ENCODE results near the gene LLGL1.

The LLGL1 gene

GRCh38 chr17:18198530-18198929 is 26.9 kb upstream of the LLGL1 start:
- H3K4me1 ChIP-seq (ENCODE audit: control insufficient read depth in 2 of 2, insufficient read depth in 1 of 2, low read depth in 1 of 2, low read length in 2 of 2): peaks cover 0 to 4% of the 10 kb centered on the region in 2 donors
- no peak overlapping the region for H3K27ac ChIP-seq (replicated peaks; ENCODE audit: low read length)
- no peak overlapping the region for H2BK5ac ChIP-seq (ENCODE audit: low read length)
- no peak overlapping the region for H3K9ac ChIP-seq (ENCODE audit: low read depth, low read length, poor library complexity)
- no peak overlapping the region for H2AFZ ChIP-seq (ENCODE audit: low read length)
- no peak overlapping the region for H3K18ac ChIP-seq (ENCODE audit: low read length)
- no peak for DNase-seq (ENCODE audit: low spot score)
- no peak overlapping the region for H3K4me3 ChIP-seq (ENCODE audit: low read length in 2 of 2)
- H3K4me2 ChIP-seq (ENCODE audit: insufficient read depth, low read length, poor library complexity, severe bottlenecking): no peak overlapping the region
- H3K14ac ChIP-seq (ENCODE audit: low read length): no peak overlapping the region
- no peak overlapping the region for H2BK120ac ChIP-seq (ENCODE audit: low read depth, low read length)
- H3K36me3 ChIP-seq (replicated peaks in 1 of 2; ENCODE audit: control insufficient read depth in 2 of 2, insufficient read depth in 2 of 2, low read length in 2 of 2): peaks cover 42 to 91% of the 10 kb centered on the region in 2 donors
- no CpG with 5 or more reads among the region's 4 CpGs for WGBS, 2 donors (ENCODE audit: extremely low coverage in 2 of 2, insufficient read length in 2 of 2, insufficient replicate concordance in 1 of 2)
- peaks cover 9% of the 10 kb centered on the region for H3K79me1 ChIP-seq (ENCODE audit: low read depth, low read length)
- H3K9me3 ChIP-seq (replicated peaks in 1 of 2; ENCODE audit: control insufficient read depth in 2 of 2, insufficient read depth in 1 of 2, low read depth in 1 of 2, low read length in 2 of 2): no peaks in the 10 kb centered on the region
- no peak overlapping the region for H2AK5ac ChIP-seq (ENCODE audit: low read depth, low read length)
- no peak overlapping the region for H3K4ac ChIP-seq (ENCODE audit: low read length)
- no peak overlapping the region for H2BK15ac ChIP-seq (ENCODE audit: low read length)
- H4K91ac ChIP-seq (ENCODE audit: low read depth, low read length, poor library complexity): no peak overlapping the region
- no peak overlapping the region for H2BK12ac ChIP-seq (ENCODE audit: low read length)
- H3K27me3 ChIP-seq (ENCODE audit: control insufficient read depth in 3 of 3, insufficient read depth in 3 of 3, low read depth in 1 of 3, low read length in 3 of 3): no peaks in the 10 kb centered on the region
- H3K23ac ChIP-seq (ENCODE audit: low read depth, low read length, poor library complexity): no peak overlapping the region
- no peak overlapping the region for H4K8ac ChIP-seq (ENCODE audit: low read depth, low read length)

GRCh38 chr17:18201108-18201507 is 24.3 kb upstream of the LLGL1 start:
- Histone ChIP-seq H3K14ac (ENCODE audit: low read length) (no peak overlapping the region), H4K8ac (ENCODE audit: low read depth, low read length) (no peak overlapping the region), H3K23ac (ENCODE audit: low read depth, low read length, poor library complexity) (no peak overlapping the region), H3K9ac (ENCODE audit: low read depth, low read length, poor library complexity) (no peak overlapping the region), H3K79me1 (ENCODE audit: low read depth, low read length) (peaks cover 6% of the 10 kb centered on the region), H3K27ac (replicated peaks; ENCODE audit: low read length) (no peak overlapping the region), H3K18ac (ENCODE audit: low read length) (no peak overlapping the region), H2AFZ (ENCODE audit: low read length) (no peak overlapping the region), H3K27me3 (ENCODE audit: control insufficient read depth in 3 of 3, insufficient read depth in 3 of 3, low read depth in 1 of 3, low read length in 3 of 3) (no peaks in the 10 kb centered on the region), H3K36me3 (replicated peaks in 1 of 2; ENCODE audit: control insufficient read depth in 2 of 2, insufficient read depth in 2 of 2, low read length in 2 of 2) (peaks cover 45 to 90% of the 10 kb centered on the region in 2 donors), H2BK5ac (ENCODE audit: low read length) (no peak overlapping the region), H4K91ac (ENCODE audit: low read depth, low read length, poor library complexity) (no peak overlapping the region), H3K4ac (ENCODE audit: low read length) (no peak overlapping the region), H2BK12ac (ENCODE audit: low read length) (no peak overlapping the region), H3K4me2 (ENCODE audit: insufficient read depth, low read length, poor library complexity, severe bottlenecking) (no peak overlapping the region), H3K9me3 (replicated peaks in 1 of 2; ENCODE audit: control insufficient read depth in 2 of 2, insufficient read depth in 1 of 2, low read depth in 1 of 2, low read length in 2 of 2) (no peaks in the 10 kb centered on the region), H2AK5ac (ENCODE audit: low read depth, low read length) (no peak overlapping the region), H3K4me3 (ENCODE audit: low read length in 2 of 2) (no peak overlapping the region), H2BK15ac (ENCODE audit: low read length) (no peak overlapping the region), H3K4me1 (ENCODE audit: control insufficient read depth in 2 of 2, insufficient read depth in 1 of 2, low read depth in 1 of 2, low read length in 2 of 2) (peaks cover 0 to 4% of the 10 kb centered on the region in 2 donors), H2BK120ac (ENCODE audit: low read depth, low read length) (no peak overlapping the region)
- DNase-seq (ENCODE audit: low spot score): no peak
- no CpG with 5 or more reads among the region's 4 CpGs for WGBS, 2 donors (ENCODE audit: extremely low coverage in 2 of 2, insufficient read length in 2 of 2, insufficient replicate concordance in 1 of 2)

- Histone ChIP-seq H3K9ac (ENCODE audit: low read depth, low read length, poor library complexity) (no peak overlapping the region), H3K4me3 (ENCODE audit: low read length in 2 of 2) (peak overlapping the region in 1 of 2 donors; percentile 38), H3K79me1 (ENCODE audit: low read depth, low read length) (peaks cover 2% of the 10 kb centered on the region), H3K36me3 (replicated peaks in 1 of 2; ENCODE audit: control insufficient read depth in 2 of 2, insufficient read depth in 2 of 2, low read length in 2 of 2) (peaks cover 41 to 89% of the 10 kb centered on the region in 2 donors), H2AK5ac (ENCODE audit: low read depth, low read length) (no peak overlapping the region), H3K18ac (ENCODE audit: low read length) (no peak overlapping the region), H2BK12ac (ENCODE audit: low read length) (no peak overlapping the region), H4K91ac (ENCODE audit: low read depth, low read length, poor library complexity) (no peak overlapping the region), H2BK15ac (ENCODE audit: low read length) (no peak overlapping the region), H2BK5ac (ENCODE audit: low read length) (no peak overlapping the region), H2BK120ac (ENCODE audit: low read depth, low read length) (no peak overlapping the region), H2AFZ (ENCODE audit: low read length) (no peak overlapping the region), H3K4ac (ENCODE audit: low read length) (no peak overlapping the region), H3K27ac (replicated peaks; ENCODE audit: low read length) (no peak overlapping the region), H3K4me2 (ENCODE audit: insufficient read depth, low read length, poor library complexity, severe bottlenecking) (no peak overlapping the region), H4K8ac (ENCODE audit: low read depth, low read length) (no peak overlapping the region), H3K23ac (ENCODE audit: low read depth, low read length, poor library complexity) (no peak overlapping the region), H3K14ac (ENCODE audit: low read length) (no peak overlapping the region), H3K27me3 (ENCODE audit: control insufficient read depth in 3 of 3, insufficient read depth in 3 of 3, low read depth in 1 of 3, low read length in 3 of 3) (no peaks in the 10 kb centered on the region), H3K9me3 (replicated peaks in 1 of 2; ENCODE audit: control insufficient read depth in 2 of 2, insufficient read depth in 1 of 2, low read depth in 1 of 2, low read length in 2 of 2) (no peaks in the 10 kb centered on the region), H3K4me1 (ENCODE audit: control insufficient read depth in 2 of 2, insufficient read depth in 1 of 2, low read depth in 1 of 2, low read length in 2 of 2) (peaks cover 0 to 4% of the 10 kb centered on the region in 2 donors)
- DNase-seq (ENCODE audit: low spot score): no peak
- no CpG with 5 or more reads among the region's 7 CpGs for WGBS, 2 donors (ENCODE audit: extremely low coverage in 2 of 2, insufficient read length in 2 of 2, insufficient replicate concordance in 1 of 2)
These were observed 22.1 kb upstream of the LLGL1 start for GRCh38 chr17:18203308-18203707.

GRCh38 chr17:18205861-18206260 is 19.6 kb upstream of the LLGL1 start:
- Histone ChIP-seq H3K79me1 (ENCODE audit: low read depth, low read length) (peaks cover 2% of the 10 kb centered on the region), H3K9me3 (replicated peaks in 1 of 2; ENCODE audit: control insufficient read depth in 2 of 2, insufficient read depth in 1 of 2, low read depth in 1 of 2, low read length in 2 of 2) (no peaks in the 10 kb centered on the region), H2BK5ac (ENCODE audit: low read length) (no peak overlapping the region), H3K23ac (ENCODE audit: low read depth, low read length, poor library complexity) (no peak overlapping the region), H3K18ac (ENCODE audit: low read length) (no peak overlapping the region), H2BK15ac (ENCODE audit: low read length) (no peak overlapping the region), H2BK120ac (ENCODE audit: low read depth, low read length) (no peak overlapping the region), H4K91ac (ENCODE audit: low read depth, low read length, poor library complexity) (no peak overlapping the region), H3K4ac (ENCODE audit: low read length) (no peak overlapping the region), H3K36me3 (replicated peaks in 1 of 2; ENCODE audit: control insufficient read depth in 2 of 2, insufficient read depth in 2 of 2, low read length in 2 of 2) (peaks cover 40 to 90% of the 10 kb centered on the region in 2 donors), H3K14ac (ENCODE audit: low read length) (no peak overlapping the region), H3K4me1 (ENCODE audit: control insufficient read depth in 2 of 2, insufficient read depth in 1 of 2, low read depth in 1 of 2, low read length in 2 of 2) (peaks cover 0 to 4% of the 10 kb centered on the region in 2 donors), H3K27me3 (ENCODE audit: control insufficient read depth in 3 of 3, insufficient read depth in 3 of 3, low read depth in 1 of 3, low read length in 3 of 3) (no peaks in the 10 kb centered on the region), H3K4me2 (ENCODE audit: insufficient read depth, low read length, poor library complexity, severe bottlenecking) (no peak overlapping the region), H3K4me3 (ENCODE audit: low read length in 2 of 2) (no peak overlapping the region), H2AFZ (ENCODE audit: low read length) (no peak overlapping the region), H3K27ac (replicated peaks; ENCODE audit: low read length) (no peak overlapping the region), H2BK12ac (ENCODE audit: low read length) (no peak overlapping the region), H3K9ac (ENCODE audit: low read depth, low read length, poor library complexity) (no peak overlapping the region), H2AK5ac (ENCODE audit: low read depth, low read length) (no peak overlapping the region), H4K8ac (ENCODE audit: low read depth, low read length) (no peak overlapping the region)
- no CpG with 5 or more reads among the region's 2 CpGs for WGBS, 2 donors (ENCODE audit: extremely low coverage in 2 of 2, insufficient read length in 2 of 2, insufficient replicate concordance in 1 of 2)
- no peak for DNase-seq (ENCODE audit: low spot score)
